Ishikawa (cell line): ENCODE results near the gene ALDH18A1.

ENCODE experiments used
- CEBPB ChIP-seq: IDR thresholded peaks from 2 replicates; pipeline ENCODE4 v1.6.1; 2012
- CREB1 ChIP-seq: IDR thresholded peaks from 2 replicates; pipeline ENCODE4 v1.6.1; 2012; ENCODE audit warnings: low read depth
- EGR1 ChIP-seq: IDR thresholded peaks from 2 replicates; pipeline ENCODE4 v1.6.1; 2012
- EP300 ChIP-seq: IDR thresholded peaks from 2 replicates; pipeline ENCODE4 v1.6.1; 2012; ENCODE audit warnings: borderline replicate concordance
- FOXM1 ChIP-seq: IDR thresholded peaks from 2 replicates; pipeline ENCODE4 v1.6.1; 2012; ENCODE audit warnings: low read depth, borderline replicate concordance
- NFIC ChIP-seq: IDR thresholded peaks from 2 replicates; pipeline ENCODE4 v1.6.1; 2012
- RAD21 ChIP-seq: IDR thresholded peaks from 2 replicates; pipeline ENCODE4 v1.6.1; 2012; ENCODE audit warnings: low read depth
- TAF1 ChIP-seq: IDR thresholded peaks from 2 replicates; pipeline ENCODE4 v1.6.1; 2012; ENCODE audit warnings: low read depth, mild to moderate bottlenecking
- TCF12 ChIP-seq: IDR thresholded peaks from 2 replicates; pipeline ENCODE4 v1.6.1; 2012; ENCODE audit warnings: low read depth
- TEAD4 ChIP-seq: IDR thresholded peaks from 2 replicates; pipeline ENCODE4 v1.6.1; 2012
- YY1 ChIP-seq: IDR thresholded peaks from 2 replicates; pipeline ENCODE4 v1.6.1; 2012; ENCODE audit warnings: low read depth
- ZBTB7A ChIP-seq: IDR thresholded peaks from 2 replicates; pipeline ENCODE4 v1.6.1; 2012; ENCODE audit warnings: low read depth
- TF ChIP-seq, protein P1 (sequence below): IDR thresholded peaks from 2 replicates; pipeline ENCODE4 v1.6.1; 2012
- TF ChIP-seq, protein P2 (sequence below): IDR thresholded peaks from 2 replicates; pipeline ENCODE4 v1.6.1; 2012
- TF ChIP-seq, protein P3 (sequence below): IDR thresholded peaks from 2 replicates; pipeline ENCODE4 v1.6.1; 2012; ENCODE audit warnings: low read depth, mild to moderate bottlenecking

ALDH18A1 gene

GRCh38 chr10:95655571-95656290 is 780 bp downstream of the ALDH18A1 start:
- TF ChIP-seq TCF12 (no peak), TAF1 (no peak), NFIC (no peak), EGR1 (peak; percentile 66; the same call in 1 of the 2 replicates)

DNA sequence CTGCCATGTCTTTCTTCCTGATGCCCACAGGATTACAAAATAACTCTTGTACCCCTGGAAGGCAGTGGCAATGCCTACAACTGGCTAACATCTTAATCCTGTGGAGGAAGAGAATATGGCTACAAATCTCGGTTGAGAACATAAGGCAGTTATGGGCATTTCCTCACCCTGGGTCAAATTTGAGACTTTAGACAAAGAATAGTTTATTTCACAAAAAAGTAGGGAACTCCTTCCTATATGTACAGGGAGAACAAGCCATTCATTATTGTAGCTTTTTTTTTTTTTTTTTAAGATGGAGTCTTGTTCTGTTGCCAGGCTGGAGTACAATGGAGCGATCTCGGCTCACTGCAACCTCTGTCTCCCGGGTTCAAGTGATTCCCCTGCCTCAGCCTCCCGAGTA is 2.6 kb downstream of the ALDH18A1 start:
- TF ChIP-seq CREB1 (no peak), TEAD4 (no peak), CEBPB (no peak), EGR1 (no peak), NFIC (no peak), ZBTB7A (no peak), FOXM1 (no peak), EP300 (no peak), RAD21 (no peak), YY1 (no peak), TAF1 (no peak), TCF12 (no peak)
- TF ChIP-seq, protein P1, sequence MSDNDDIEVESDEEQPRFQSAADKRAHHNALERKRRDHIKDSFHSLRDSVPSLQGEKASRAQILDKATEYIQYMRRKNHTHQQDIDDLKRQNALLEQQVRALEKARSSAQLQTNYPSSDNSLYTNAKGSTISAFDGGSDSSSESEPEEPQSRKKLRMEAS = no peak
- TF ChIP-seq, protein P2, sequence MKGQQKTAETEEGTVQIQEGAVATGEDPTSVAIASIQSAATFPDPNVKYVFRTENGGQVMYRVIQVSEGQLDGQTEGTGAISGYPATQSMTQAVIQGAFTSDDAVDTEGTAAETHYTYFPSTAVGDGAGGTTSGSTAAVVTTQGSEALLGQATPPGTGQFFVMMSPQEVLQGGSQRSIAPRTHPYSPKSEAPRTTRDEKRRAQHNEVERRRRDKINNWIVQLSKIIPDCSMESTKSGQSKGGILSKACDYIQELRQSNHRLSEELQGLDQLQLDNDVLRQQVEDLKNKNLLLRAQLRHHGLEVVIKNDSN = no peak
- TF ChIP-seq, protein P3, sequence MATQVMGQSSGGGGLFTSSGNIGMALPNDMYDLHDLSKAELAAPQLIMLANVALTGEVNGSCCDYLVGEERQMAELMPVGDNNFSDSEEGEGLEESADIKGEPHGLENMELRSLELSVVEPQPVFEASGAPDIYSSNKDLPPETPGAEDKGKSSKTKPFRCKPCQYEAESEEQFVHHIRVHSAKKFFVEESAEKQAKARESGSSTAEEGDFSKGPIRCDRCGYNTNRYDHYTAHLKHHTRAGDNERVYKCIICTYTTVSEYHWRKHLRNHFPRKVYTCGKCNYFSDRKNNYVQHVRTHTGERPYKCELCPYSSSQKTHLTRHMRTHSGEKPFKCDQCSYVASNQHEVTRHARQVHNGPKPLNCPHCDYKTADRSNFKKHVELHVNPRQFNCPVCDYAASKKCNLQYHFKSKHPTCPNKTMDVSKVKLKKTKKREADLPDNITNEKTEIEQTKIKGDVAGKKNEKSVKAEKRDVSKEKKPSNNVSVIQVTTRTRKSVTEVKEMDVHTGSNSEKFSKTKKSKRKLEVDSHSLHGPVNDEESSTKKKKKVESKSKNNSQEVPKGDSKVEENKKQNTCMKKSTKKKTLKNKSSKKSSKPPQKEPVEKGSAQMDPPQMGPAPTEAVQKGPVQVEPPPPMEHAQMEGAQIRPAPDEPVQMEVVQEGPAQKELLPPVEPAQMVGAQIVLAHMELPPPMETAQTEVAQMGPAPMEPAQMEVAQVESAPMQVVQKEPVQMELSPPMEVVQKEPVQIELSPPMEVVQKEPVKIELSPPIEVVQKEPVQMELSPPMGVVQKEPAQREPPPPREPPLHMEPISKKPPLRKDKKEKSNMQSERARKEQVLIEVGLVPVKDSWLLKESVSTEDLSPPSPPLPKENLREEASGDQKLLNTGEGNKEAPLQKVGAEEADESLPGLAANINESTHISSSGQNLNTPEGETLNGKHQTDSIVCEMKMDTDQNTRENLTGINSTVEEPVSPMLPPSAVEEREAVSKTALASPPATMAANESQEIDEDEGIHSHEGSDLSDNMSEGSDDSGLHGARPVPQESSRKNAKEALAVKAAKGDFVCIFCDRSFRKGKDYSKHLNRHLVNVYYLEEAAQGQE = no peak

GRCh38 chr10:95651346-95652060 is 5.0 kb downstream of the ALDH18A1 start:
- TF ChIP-seq RAD21 (no peak), TCF12 (no peak), FOXM1 (no peak), TEAD4 (no peak), YY1 (no peak)
- TF ChIP-seq, protein P2 = 0 out of 2 replicates have a peak, but pooled peaks have one; percentile 26

DNA sequence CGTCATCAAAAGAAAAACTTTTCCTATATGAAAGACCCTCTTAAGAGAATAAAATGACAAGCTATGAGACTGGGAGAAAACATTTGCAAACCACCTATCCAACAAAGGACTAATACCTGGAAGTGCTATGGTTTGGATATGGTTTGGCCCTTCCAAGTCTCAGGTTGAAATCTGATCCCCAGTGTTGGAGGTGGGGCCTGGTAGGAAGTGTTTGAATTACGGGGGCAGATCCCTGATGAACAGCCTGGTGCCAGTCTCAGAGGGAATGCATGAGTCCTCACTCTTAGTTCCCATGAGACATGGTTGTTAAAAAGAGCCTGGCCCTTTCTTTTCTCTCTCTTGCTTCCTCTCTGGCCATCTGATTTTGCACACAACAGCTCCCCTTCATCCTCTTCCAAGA is 6.3 kb downstream of the ALDH18A1 start:
- no peak for TF ChIP-seq YY1
- TF ChIP-seq TCF12 = no peak
- TF ChIP-seq CEBPB = no peak
- no peak for TF ChIP-seq EGR1
- no peak for TF ChIP-seq EP300
- no peak for TF ChIP-seq NFIC
- TF ChIP-seq TAF1 = no peak
- no peak for TF ChIP-seq CREB1
- TF ChIP-seq FOXM1 = no peak
- TF ChIP-seq, protein P3 = no peak
- TF ChIP-seq, protein P2 = no peak
- no peak for TF ChIP-seq ZBTB7A
- no peak for TF ChIP-seq TEAD4
- no peak for TF ChIP-seq RAD21
- TF ChIP-seq, protein P1 = no peak

DNA sequence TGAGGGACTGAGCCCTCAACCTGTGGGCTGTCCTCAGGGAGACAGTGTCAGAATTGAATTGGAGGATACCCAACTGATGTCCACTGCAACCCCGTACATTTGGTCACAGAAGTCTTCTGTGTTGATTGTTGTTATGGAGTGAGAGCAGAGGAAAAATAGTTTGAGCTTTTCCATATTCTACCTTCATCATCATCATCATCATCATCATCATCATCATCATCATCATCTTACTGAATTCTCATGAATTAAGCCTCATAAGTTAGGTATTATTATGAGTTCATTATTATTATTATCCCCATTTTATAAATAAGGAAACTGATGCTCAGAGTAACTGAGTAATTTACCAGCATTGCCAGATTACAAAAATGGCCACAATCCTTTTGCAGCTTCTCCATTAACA is 8.4 kb downstream of the ALDH18A1 start:
- TF ChIP-seq CREB1 (no peak), EP300 (no peak), NFIC (no peak), TAF1 (no peak)
- TF ChIP-seq, protein P2 = no peak
